ENCODE measurements around the gene MYOD1. TPM values are rescaled to one million over a fixed set of nuclear protein-coding genes. Genes with fewer than 3 reads are reported as not detected.

MYOD1 gene
- total RNA-seq, 1 experiment from 2014 or later: not detected

DNA sequence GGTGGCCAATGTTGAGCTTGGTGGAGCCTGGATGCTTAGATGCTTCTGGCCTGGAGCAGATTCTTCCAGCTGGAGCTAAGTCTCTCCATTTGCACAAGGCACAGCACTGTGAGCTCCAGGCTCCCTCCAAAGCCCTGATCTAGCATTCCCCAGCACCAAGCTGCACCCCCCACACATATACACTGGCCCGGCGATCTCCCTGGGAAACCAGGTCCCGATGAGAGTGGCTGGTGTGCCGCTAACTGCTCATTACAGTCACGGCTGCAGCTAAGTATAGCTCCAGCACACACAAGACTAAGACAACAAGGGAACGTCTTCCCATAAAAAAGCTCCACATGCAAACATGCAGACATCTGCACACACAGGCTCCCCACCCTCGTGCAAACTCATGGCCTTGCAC lies 32.8 kb downstream of the MYOD1 start:
- H3K4me3 ChIP-seq (ENCODE audit: low read depth in 2 of 2, low read length in 2 of 2): no peak overlapping the region
- DNase-seq (ENCODE audit: low read depth, low spot score) (no peak), ATAC-seq (no peak)
- H3K36me3 ChIP-seq (ENCODE audit: control insufficient read depth, insufficient read depth, low read length): no peaks in the 10 kb centered on the region
- no TSS peak for BruUV-seq (replicated peaks)
- CTCF ChIA-PET: interaction anchor here (0.9 to 1.2 kb wide), 2 partner anchors 21 to 153 kb away, joined by 3 to 5 read pairs; no protein-coding TSS in a partner anchor
- POLR2A ChIA-PET: no interaction called here
- no peaks in the 10 kb centered on the region for H3K4me1 ChIP-seq (ENCODE audit: control insufficient read depth, insufficient read depth, low read length)
- TF ChIP-seq, protein P1, sequence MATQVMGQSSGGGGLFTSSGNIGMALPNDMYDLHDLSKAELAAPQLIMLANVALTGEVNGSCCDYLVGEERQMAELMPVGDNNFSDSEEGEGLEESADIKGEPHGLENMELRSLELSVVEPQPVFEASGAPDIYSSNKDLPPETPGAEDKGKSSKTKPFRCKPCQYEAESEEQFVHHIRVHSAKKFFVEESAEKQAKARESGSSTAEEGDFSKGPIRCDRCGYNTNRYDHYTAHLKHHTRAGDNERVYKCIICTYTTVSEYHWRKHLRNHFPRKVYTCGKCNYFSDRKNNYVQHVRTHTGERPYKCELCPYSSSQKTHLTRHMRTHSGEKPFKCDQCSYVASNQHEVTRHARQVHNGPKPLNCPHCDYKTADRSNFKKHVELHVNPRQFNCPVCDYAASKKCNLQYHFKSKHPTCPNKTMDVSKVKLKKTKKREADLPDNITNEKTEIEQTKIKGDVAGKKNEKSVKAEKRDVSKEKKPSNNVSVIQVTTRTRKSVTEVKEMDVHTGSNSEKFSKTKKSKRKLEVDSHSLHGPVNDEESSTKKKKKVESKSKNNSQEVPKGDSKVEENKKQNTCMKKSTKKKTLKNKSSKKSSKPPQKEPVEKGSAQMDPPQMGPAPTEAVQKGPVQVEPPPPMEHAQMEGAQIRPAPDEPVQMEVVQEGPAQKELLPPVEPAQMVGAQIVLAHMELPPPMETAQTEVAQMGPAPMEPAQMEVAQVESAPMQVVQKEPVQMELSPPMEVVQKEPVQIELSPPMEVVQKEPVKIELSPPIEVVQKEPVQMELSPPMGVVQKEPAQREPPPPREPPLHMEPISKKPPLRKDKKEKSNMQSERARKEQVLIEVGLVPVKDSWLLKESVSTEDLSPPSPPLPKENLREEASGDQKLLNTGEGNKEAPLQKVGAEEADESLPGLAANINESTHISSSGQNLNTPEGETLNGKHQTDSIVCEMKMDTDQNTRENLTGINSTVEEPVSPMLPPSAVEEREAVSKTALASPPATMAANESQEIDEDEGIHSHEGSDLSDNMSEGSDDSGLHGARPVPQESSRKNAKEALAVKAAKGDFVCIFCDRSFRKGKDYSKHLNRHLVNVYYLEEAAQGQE (IDR thresholded peaks at IDR 0.05; ENCODE audit: insufficient read depth in 1 of 2, low read depth in 2 of 2, low read length in 1 of 2): no peak
- TF ChIP-seq POLR2AphosphoS5 (IDR thresholded peaks at IDR 0.05; ENCODE audit: low read depth, low read length) (no peak), SIN3A (IDR thresholded peaks at IDR 0.05; ENCODE audit: borderline replicate concordance, insufficient read depth, low read depth, low read length) (no peak), TCF7L2 (IDR thresholded peaks at IDR 0.05; ENCODE audit: low read depth, low read length) (no peak)
- TF ChIP-seq, protein P2, sequence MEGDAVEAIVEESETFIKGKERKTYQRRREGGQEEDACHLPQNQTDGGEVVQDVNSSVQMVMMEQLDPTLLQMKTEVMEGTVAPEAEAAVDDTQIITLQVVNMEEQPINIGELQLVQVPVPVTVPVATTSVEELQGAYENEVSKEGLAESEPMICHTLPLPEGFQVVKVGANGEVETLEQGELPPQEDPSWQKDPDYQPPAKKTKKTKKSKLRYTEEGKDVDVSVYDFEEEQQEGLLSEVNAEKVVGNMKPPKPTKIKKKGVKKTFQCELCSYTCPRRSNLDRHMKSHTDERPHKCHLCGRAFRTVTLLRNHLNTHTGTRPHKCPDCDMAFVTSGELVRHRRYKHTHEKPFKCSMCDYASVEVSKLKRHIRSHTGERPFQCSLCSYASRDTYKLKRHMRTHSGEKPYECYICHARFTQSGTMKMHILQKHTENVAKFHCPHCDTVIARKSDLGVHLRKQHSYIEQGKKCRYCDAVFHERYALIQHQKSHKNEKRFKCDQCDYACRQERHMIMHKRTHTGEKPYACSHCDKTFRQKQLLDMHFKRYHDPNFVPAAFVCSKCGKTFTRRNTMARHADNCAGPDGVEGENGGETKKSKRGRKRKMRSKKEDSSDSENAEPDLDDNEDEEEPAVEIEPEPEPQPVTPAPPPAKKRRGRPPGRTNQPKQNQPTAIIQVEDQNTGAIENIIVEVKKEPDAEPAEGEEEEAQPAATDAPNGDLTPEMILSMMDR (IDR thresholded peaks at IDR 0.05): no peak
- in situ Hi-C loops (cut with HindIII; ENCODE audit: low pct_unique_long_range_greater_than_20kb, low sequenced_read_pairs) (no loop called here), intact Hi-C loops (cut with micrococcal nuclease; ENCODE audit: unreplicated experiment) (no loop called here)
- H3K27ac ChIP-seq (ENCODE audit: low read length): no peak overlapping the region
- no peaks in the 10 kb centered on the region for H3K9me3 ChIP-seq (ENCODE audit: control insufficient read depth, insufficient read depth, low read depth, low read length)
- H3K27me3 ChIP-seq (ENCODE audit: control insufficient read depth, insufficient read depth, low read length): peaks cover 4% of the 10 kb centered on the region; the same call in 1 of the 2 replicates

DNA sequence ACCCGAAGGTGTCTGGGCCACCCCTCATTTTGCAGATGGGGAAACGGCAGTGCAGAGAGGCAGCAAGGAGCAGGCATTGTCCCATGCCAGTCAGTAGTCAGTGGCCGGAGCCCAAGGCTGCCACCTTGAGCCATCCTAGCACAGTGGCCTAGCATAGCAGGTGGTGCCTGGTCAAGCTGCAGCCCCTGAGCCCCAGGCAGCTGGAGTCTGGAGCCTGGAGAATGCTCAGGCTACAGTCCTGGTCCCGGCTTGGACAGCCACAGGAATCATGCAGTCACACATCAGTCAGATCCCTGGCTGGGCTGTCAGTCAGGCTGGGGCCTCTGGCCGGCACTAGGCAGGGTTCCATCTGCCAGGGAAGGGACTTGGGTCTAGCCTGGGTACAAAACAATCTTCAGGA lies 33.8 kb downstream of the MYOD1 start:
- in situ Hi-C loops (cut with HindIII; ENCODE audit: low pct_unique_long_range_greater_than_20kb, low sequenced_read_pairs): no loop called here
- CTCF ChIA-PET: no interaction called here

More for the DNA sequence above, 33.8 kb downstream of the MYOD1 start:
- ATAC-seq (no peak), DNase-seq (ENCODE audit: low read depth, low spot score) (no peak)
- no TSS peak for BruUV-seq (replicated peaks)
- Histone ChIP-seq H3K27ac (ENCODE audit: low read length) (no peak overlapping the region), H3K9me3 (ENCODE audit: control insufficient read depth, insufficient read depth, low read depth, low read length) (no peaks in the 10 kb centered on the region), H3K27me3 (ENCODE audit: control insufficient read depth, insufficient read depth, low read length) (peaks cover 4% of the 10 kb centered on the region; the same call in 1 of the 2 replicates), H3K4me1 (ENCODE audit: control insufficient read depth, insufficient read depth, low read length) (no peaks in the 10 kb centered on the region), H3K4me3 (ENCODE audit: low read depth in 2 of 2, low read length in 2 of 2) (no peak overlapping the region), H3K36me3 (ENCODE audit: control insufficient read depth, insufficient read depth, low read length) (no peaks in the 10 kb centered on the region)
- TF ChIP-seq, protein P2 (IDR thresholded peaks at IDR 0.05): no peak
- TF ChIP-seq TCF7L2 (IDR thresholded peaks at IDR 0.05; ENCODE audit: low read depth, low read length) (no peak), SIN3A (IDR thresholded peaks at IDR 0.05; ENCODE audit: borderline replicate concordance, insufficient read depth, low read depth, low read length) (no peak), POLR2AphosphoS5 (IDR thresholded peaks at IDR 0.05; ENCODE audit: low read depth, low read length) (no peak)
- POLR2A ChIA-PET: no interaction called here
- intact Hi-C loops (cut with micrococcal nuclease; ENCODE audit: unreplicated experiment): no loop called here

Measured in Panc1 (cell line).